ENCODE measurements around the gene AMDHD2. TPM values are rescaled to one million over a fixed set of nuclear protein-coding genes. Genes with fewer than 3 reads are reported as not detected.

The AMDHD2 gene
- total and polyA plus RNA-seq, 2 of the 13 experiments (the other 11 are each of a cell fraction or from before 2014, with no cell fraction given): 33.5 to 39.1 TPM

GRCh38 chr16:2516391-2517240 lies 3.6 kb upstream of the AMDHD2 start (continued):
- TF ChIP-seq ZBTB4 (CRISPR knock-in tag; IDR thresholded peaks at IDR 0.05; ENCODE audit: borderline replicate concordance): no peak
- TF ChIP-seq YEATS2 (CRISPR knock-in tag; IDR thresholded peaks at IDR 0.05; ENCODE audit: borderline replicate concordance): no peak
- no peak for TF ChIP-seq HIC2 (CRISPR knock-in tag; IDR thresholded peaks at IDR 0.05; ENCODE audit: low read depth)
- no peak for TF ChIP-seq HBP1 (CRISPR knock-in tag; IDR thresholded peaks at IDR 0.05; ENCODE audit: low read depth)
- TF ChIP-seq ZGPAT (CRISPR knock-in tag; IDR thresholded peaks at IDR 0.05): no peak
- TF ChIP-seq GATAD2A (CRISPR knock-in tag; IDR thresholded peaks at IDR 0.05): no peak
- TF ChIP-seq HNRNPL (IDR thresholded peaks at IDR 0.05; ENCODE audit: low read depth, low read length): 0 out of 2 replicates have a peak, but pooled peaks have one; percentile 31
- TF ChIP-seq HDAC2 (CRISPR knock-in tag; IDR thresholded peaks at IDR 0.05): no peak
- no peak for TF ChIP-seq POLR2G (IDR thresholded peaks at IDR 0.05; ENCODE audit: low read depth, low read length)
- TF ChIP-seq ZBTB38 (CRISPR knock-in tag; IDR thresholded peaks at IDR 0.05): peak; percentile 82
- TF ChIP-seq NFATC3 (CRISPR knock-in tag; IDR thresholded peaks at IDR 0.05): no peak
- TF ChIP-seq SP140L (CRISPR knock-in tag; IDR thresholded peaks at IDR 0.05; ENCODE audit: borderline replicate concordance): no peak
- TF ChIP-seq MAX (IDR thresholded peaks at IDR 0.05): peak; percentile 50; the same call in 1 of the 2 replicates
- TF ChIP-seq THAP11 (CRISPR knock-in tag; IDR thresholded peaks at IDR 0.05): no peak
- TF ChIP-seq SAP130 (CRISPR knock-in tag; IDR thresholded peaks at IDR 0.05; ENCODE audit: low read depth): peak; percentile 75
- peak; percentile 93 for TF ChIP-seq ZNF263 (CRISPR knock-in tag; IDR thresholded peaks at IDR 0.05)
- no peak for TF ChIP-seq ASH2L (IDR thresholded peaks at IDR 0.05; ENCODE audit: insufficient read length, low read depth, low read length)
